K562 (cell line): ENCODE results near the gene TMEM214. TPM values are rescaled to one million over a fixed set of nuclear protein-coding genes. Genes with fewer than 3 reads are reported as not detected.

Experiments used
- ATAC-seq: fragments of 200-7000 bp; cut with Tn5 transposase; 3 replicates; pipeline ENCODE4 v1.9.1; 2020; ENCODE audit warnings: moderate library complexity
- BruUV-seq: library from RNA; stranded (reverse); fragments of 400-500 nt; replicated peaks from 2 replicates; lab custom pipeline; 2021; lab: Mats Ljungman, UMichigan
- CTCF ChIA-PET: fragments of 300-600 bp; formaldehyde crosslinking; extraction: SDS; loops from one replicate; lab custom pipeline; 2021; ENCODE audit warnings: low intra/inter-chr PET ratio; lab: Yijun Ruan, JAX
- POLR2A ChIA-PET: fragments of 300-600, 350-650 bp; sonication (Branson Sonifier 250); formaldehyde crosslinking; extraction: SDS; loops from one replicate; lab custom pipeline; 2021; ENCODE audit warnings: antibody characterized with exemption, inconsistent platforms; lab: Yijun Ruan, JAX
- DNase-seq, 4 experiments: peaks; one replicate each; pipeline versions ENCODE4 v3.0.0 to v3.0.0-alpha.2; 2011 to 2018; ENCODE audit warnings: low spot score in 3 of 4, mixed read lengths in 3 of 4; ENCODE audit errors: extremely low read depth in 1 of 4
- FAIRE-seq: peaks from 2 replicates; lab custom pipeline; 2011; peaks lifted over from hg19 to GRCh38; lab: Jason Lieb, UNC
- H2AFZ ChIP-seq: 2 replicates; pipeline ENCODE4 v1.6.0; 2011; ENCODE audit warnings: low read depth, low read length, control low read depth, inconsistent platforms
- H3K27ac ChIP-seq: fragments of 200-600 bp; 3 replicates; pipeline ENCODE4 v1.8.0; 2011; ENCODE audit warnings: low read depth, mild to moderate bottlenecking, control low read depth, inconsistent platforms, low read length, moderate library complexity, mixed read lengths; ENCODE audit errors: extremely low read depth
- H3K27me3 ChIP-seq, 2 experiments: fragments of 300-600 bp in 1 of 2; 2 replicates in 1 of 2; 3 replicates in 1 of 2; pipeline versions ENCODE4 v1.6.0 to v1.8.0; 2011; ENCODE audit warnings: inconsistent platforms in 2 of 2, low read length in 2 of 2, mild to moderate bottlenecking in 1 of 2, mixed read lengths in 1 of 2, moderate library complexity in 1 of 2; ENCODE audit not compliant: control insufficient read depth in 2 of 2, insufficient read depth in 2 of 2
- H3K36me3 ChIP-seq: fragments of 300-600 bp; 3 replicates; pipeline ENCODE4 v1.8.0; 2011; ENCODE audit warnings: mild to moderate bottlenecking, low read length, inconsistent platforms; ENCODE audit not compliant: control insufficient read depth, insufficient read depth
- H3K4me1 ChIP-seq, 2 experiments: fragments of 200-600 bp in 1 of 2; replicated peaks in 1 of 2; 2 replicates in 1 of 2; 3 replicates in 1 of 2; pipeline versions ENCODE4 v1.5.1 to v1.8.0; 2011; ENCODE audit warnings: inconsistent platforms in 2 of 2, low read length in 2 of 2, mild to moderate bottlenecking in 1 of 2, mixed read lengths in 1 of 2, moderate library complexity in 1 of 2; ENCODE audit not compliant: control insufficient read depth in 2 of 2, insufficient read depth in 2 of 2
- H3K4me2 ChIP-seq: 2 replicates; pipeline ENCODE4 v1.6.1; 2011; ENCODE audit warnings: low read length, control low read depth, inconsistent platforms, mixed read lengths; ENCODE audit not compliant: insufficient read depth
- H3K4me3 ChIP-seq: fragments of 200-600 bp; sonication (generic), shearing (Covaris generic); 2 replicates; pipeline ENCODE4 v1.5.1; 2016; ENCODE audit warnings: control low read depth, inconsistent platforms
- H3K79me2 ChIP-seq: fragments of 200-600 bp; 3 replicates; pipeline ENCODE4 v1.8.0; 2011; ENCODE audit warnings: low read length, inconsistent platforms; ENCODE audit not compliant: control insufficient read depth, insufficient read depth
- H3K9ac ChIP-seq, 2 experiments: 2 replicates each; pipeline versions ENCODE4 v1.6.0 to v1.6.1; 2011; ENCODE audit warnings: low read depth in 2 of 2, low read length in 2 of 2, control low read depth in 1 of 2, inconsistent platforms in 1 of 2, mild to moderate bottlenecking in 1 of 2, mixed read lengths in 1 of 2; ENCODE audit not compliant: insufficient read depth in 1 of 2
- H3K9me1 ChIP-seq: one replicate; pipeline ENCODE4 v1.6.0; 2011; ENCODE audit warnings: inconsistent platforms, mild to moderate bottlenecking, low read length, moderate library complexity; ENCODE audit not compliant: control insufficient read depth, insufficient read depth
- H3K9me3 ChIP-seq: replicated peaks from 2 replicates; pipeline ENCODE4 v1.5.1; 2011; ENCODE audit warnings: low read depth, low read length, inconsistent platforms; ENCODE audit not compliant: control insufficient read depth, insufficient read depth
- H4K20me1 ChIP-seq: replicated peaks from 2 replicates; pipeline ENCODE4 v1.6.1; 2011; ENCODE audit warnings: low read length, inconsistent platforms, mixed read lengths; ENCODE audit not compliant: control insufficient read depth, insufficient read depth
- CBFA2T3 ChIP-seq: fragments of 450-650 bp; IDR thresholded peaks from 2 replicates; pipeline ENCODE4 v1.6.1; 2017
- DNMT1 ChIP-seq: fragments of 450-650 bp; IDR thresholded peaks from 2 replicates; pipeline ENCODE4 v1.6.1; 2016; ENCODE audit warnings: antibody characterized with exemption, mild to moderate bottlenecking
- E2F4 ChIP-seq: sonication (generic); formaldehyde crosslinking; IDR thresholded peaks from 2 replicates; pipeline ENCODE4 v1.8.0; 2022; ENCODE audit warnings: mild to moderate bottlenecking, low read depth, missing genetic modification reagents
- EP400 ChIP-seq: fragments of 450-650 bp; IDR thresholded peaks from 2 replicates; pipeline ENCODE4 v1.6.1; 2017; ENCODE audit warnings: antibody characterized with exemption, mild to moderate bottlenecking, moderate library complexity
- FOSL1 ChIP-seq: fragments of 200-800 bp; sonication (Bioruptor generic); conservative IDR thresholded peaks from 2 replicates; pipeline ENCODE4 v1.6.1; 2016; ENCODE audit warnings: missing genetic modification characterization, missing compliant biosample characterization
- HBP1 ChIP-seq: fragments of 450-650 bp; formaldehyde crosslinking; IDR thresholded peaks from 2 replicates; pipeline ENCODE4 v1.4.0; 2022; ENCODE audit warnings: missing genetic modification characterization
- HMBOX1 ChIP-seq: sonication (generic); IDR thresholded peaks from 2 replicates; pipeline ENCODE4 v1.6.1; 2016
- NCOR1 ChIP-seq: fragments of 450-650 bp; IDR thresholded peaks from 2 replicates; pipeline ENCODE4 v1.6.1; 2016; ENCODE audit warnings: mild to moderate bottlenecking, moderate library complexity
- NONO ChIP-seq, 2 experiments: fragments of 200-400 bp in 1 of 2; fragments of 450-650 bp in 1 of 2; formaldehyde crosslinking in 1 of 2; IDR thresholded peaks; 2 replicates each; pipeline ENCODE4 v1.6.1; 2017; ENCODE audit warnings: low read depth in 2 of 2, mild to moderate bottlenecking in 2 of 2, moderate library complexity in 2 of 2, low read length in 1 of 2
- POLR2AphosphoS2 ChIP-seq: IDR thresholded peaks from 2 replicates; pipeline ENCODE4 v1.6.1; 2012; ENCODE audit warnings: low read length, improper control_type of control experiment
- POLR2B ChIP-seq: fragments of 450-650 bp; IDR thresholded peaks from 2 replicates; pipeline ENCODE4 v1.6.1; 2018; ENCODE audit warnings: low read depth; ENCODE audit not compliant: partially characterized antibody
- RBM22 ChIP-seq: fragments of 200-400 bp; formaldehyde crosslinking; IDR thresholded peaks from 2 replicates; pipeline ENCODE4 v1.6.1; 2018; ENCODE audit warnings: low read length, low read depth; ENCODE audit not compliant: poor library complexity, severe bottlenecking
- RBM25 ChIP-seq: fragments of 200-400 bp; formaldehyde crosslinking; IDR thresholded peaks from 2 replicates; pipeline ENCODE4 v1.6.1; 2018; ENCODE audit warnings: low read length, low read depth, moderate library complexity; ENCODE audit not compliant: severe bottlenecking
- SLC30A9 ChIP-seq: fragments of 250-450 bp; sonication (Bioruptor Pico); IDR thresholded peaks from 2 replicates; pipeline ENCODE4 v1.8.0; 2022; ENCODE audit warnings: mild to moderate bottlenecking, moderate library complexity
- SNAPC5 ChIP-seq: fragments of 250-450 bp; sonication (Bioruptor Pico); IDR thresholded peaks from 2 replicates; pipeline ENCODE4 v1.8.0; 2021; ENCODE audit warnings: moderate library complexity, mild to moderate bottlenecking, inconsistent platforms
- TCF3 ChIP-seq: sonication (generic); formaldehyde crosslinking; IDR thresholded peaks from 2 replicates; pipeline ENCODE4 v1.4.0; 2020; ENCODE audit warnings: mild to moderate bottlenecking, missing genetic modification reagents
- TFAP4 ChIP-seq: sonication (generic); formaldehyde crosslinking; IDR thresholded peaks from 2 replicates; pipeline ENCODE4 v1.8.0; 2022; ENCODE audit warnings: missing genetic modification reagents, mild to moderate bottlenecking, moderate library complexity, borderline replicate concordance
- ZNF143 ChIP-seq: sonication (generic); formaldehyde crosslinking; IDR thresholded peaks from 2 replicates; pipeline ENCODE4 v1.9.0; 2022; ENCODE audit warnings: mild to moderate bottlenecking, missing genetic modification reagents
- ZNF212 ChIP-seq: fragments of 450-650 bp; formaldehyde crosslinking; IDR thresholded peaks from 2 replicates; pipeline ENCODE4 v1.4.0; 2020; ENCODE audit warnings: mild to moderate bottlenecking
- WGBS: fragments of 100-300 bp; shearing (Covaris generic); methylation state at CpG from one replicate; pipeline ENCODE4 v1.1.6; 2016; ENCODE audit warnings: low coverage, mixed read lengths; ENCODE audit not compliant: insufficient coverage; ENCODE audit errors: missing lambda C conversion rate; 5-methylcytosine and 5-hydroxymethylcytosine counted together
- in situ Hi-C: fragments of 300-500 bp; cut with MboI; formaldehyde crosslinking; loops from 4 replicates; pipeline ENCODE4 v1.15.0; 2018; ENCODE audit warnings: inconsistent platforms, mixed read lengths
- intact Hi-C: fragments of 100-400 bp; cut with micrococcal nuclease; formaldehyde crosslinking; loops from 2 replicates; pipeline ENCODE4 v1.14.2; 2022
- polyA plus RNA-seq, 8 experiments: library from polyadenylated mRNA; depleted of rRNA in 4 of 8; stranded (reverse) in 5 of 8; unstranded in 3 of 8; fragments of >200 nt; fragmentation: Nextera tagmentation in 2 of 8; fragmentation: Illumina TruSeq in 1 of 8; extraction: Ambion mirVana in 2 of 8; extraction: Trizol in 1 of 8; gene quantifications; 2 replicates each; pipeline versions ENCODE4 v1.2.1 to v1.2.3, GENCODE V29; 2011 to 2014; ENCODE audit warnings: inconsistent platforms in 1 of 8, missing spikeins in 1 of 8
- total RNA-seq, 7 experiments: library from RNA; depleted of rRNA in 6 of 7; stranded (reverse); fragments of >200 nt in 6 of 7; fragmentation: Illumina TruSeq in 2 of 7; extraction: Trizol in 2 of 7; gene quantifications; 2 replicates each; pipeline versions ENCODE4 v1.2.1 to v1.2.3, GENCODE V29; 2011 to 2021; ENCODE audit warnings: low replicate concordance in 1 of 7

The TMEM214 gene
- total and polyA plus RNA-seq, 9 of the 15 experiments (the other 6 are each of a cell fraction or from before 2014, with no cell fraction given): 11.4 to 81.4 (median 44.1) TPM

GRCh38 chr2:27042985-27043634, 10.3 kb downstream of the TMEM214 start:
- CTCF ChIA-PET: no interaction called here
- Histone ChIP-seq H3K79me2 (no peaks in the 10 kb centered on the region), H4K20me1 (no peaks in the 10 kb centered on the region), H2AFZ (no peak overlapping the region), H3K27ac (no peak overlapping the region), H3K9me3 (no peaks in the 10 kb centered on the region), H3K9ac (peak overlapping the region in 1 of 2 experiments; percentile 35; a peak in 1 of 4 replicates), H3K4me3 (no peak overlapping the region), H3K9me1 (peaks cover 3% of the 10 kb centered on the region), H3K36me3 (peaks cover 55% of the 10 kb centered on the region; the same call in 2 of the 3 replicates), H3K4me1 (no peaks in the 10 kb centered on the region), H3K4me2 (no peak overlapping the region), H3K27me3 (no peaks in the 10 kb centered on the region)
- POLR2A ChIA-PET: interaction anchor here (0.6 to 7.9 kb wide), 10 partner anchors 9 to 295 kb away, joined by 3 to 54 read pairs (median 4); partner anchors contain the start of gene TMEM214
- peak; percentile 44 for ATAC-seq
- intact Hi-C loops (no loop called here), in situ Hi-C loops (no loop called here)
- peak in 1 of 4 experiments; percentile 24 for DNase-seq
- FAIRE-seq: no peak
- 74% methylated on average over 7 of the region's 7 CpGs for WGBS
- BruUV-seq: no TSS peak
- TF ChIP-seq CBFA2T3 (peak; percentile 55), DNMT1 (no peak), POLR2B (peak; percentile 16), POLR2AphosphoS2 (peak; percentile 70; the same call in 1 of the 2 replicates), HMBOX1 (0 out of 2 replicates have a peak, but pooled peaks have one; percentile 34), TFAP4 (CRISPR knock-in tag) (peak; percentile 64), ZNF143 (CRISPR knock-in tag) (no peak), SLC30A9 (CRISPR knock-in tag) (no peak), RBM22 (peak; percentile 5), RBM25 (no peak), NCOR1 (0 out of 2 replicates have a peak, but pooled peaks have one; percentile 12), ZNF212 (no peak), SNAPC5 (CRISPR knock-in tag) (no peak), TCF3 (CRISPR knock-in tag) (peak; percentile 76), FOSL1 (tag) (no peak), E2F4 (CRISPR knock-in tag) (no peak), NONO (IDR thresholded peaks at IDR 0.05; ENCODE audit: low read depth in 2 of 2, low read length in 1 of 2) (no peak), EP400 (no peak), HBP1 (CRISPR knock-in tag) (no peak)
